GM12873 (cell line): ENCODE data around the gene ZIK1.

Source experiments
- CTCF ChIP-seq: IDR thresholded peaks from 2 replicates; pipeline ENCODE4 v1.5.1; 2012; ENCODE audit warnings: low read depth, mild to moderate bottlenecking, moderate library complexity, low read length, control low read depth; ENCODE audit not compliant: insufficient read depth; ENCODE audit errors: missing control alignments

The ZIK1 gene

GRCh38 chr19:57559404-57560025, 24.4 kb upstream of the ZIK1 start, which contains the start of gene ZNF550:
TSS of gene ZNF550 (minus strand) at chr19:57559863. CDS start at chr19:57559682, 181 bp downstream.
- no peak for TF ChIP-seq CTCF

- TF ChIP-seq CTCF: no peak
These were observed 23.9 kb upstream of the ZIK1 start for GRCh38 chr19:57560049-57560491.

GRCh38 chr19:57563547-57563946, 20.4 kb upstream of the ZIK1 start:
- TF ChIP-seq CTCF: no peak

GRCh38 chr19:57566396-57567265, 17.3 kb upstream of the ZIK1 start:
- TF ChIP-seq CTCF: no peak

GRCh38 chr19:57570707-57571106, 13.2 kb upstream of the ZIK1 start:
- TF ChIP-seq CTCF: no peak

- TF ChIP-seq CTCF: no peak
These were observed 11.5 kb upstream of the ZIK1 start for GRCh38 chr19:57572415-57572947.

DNA sequence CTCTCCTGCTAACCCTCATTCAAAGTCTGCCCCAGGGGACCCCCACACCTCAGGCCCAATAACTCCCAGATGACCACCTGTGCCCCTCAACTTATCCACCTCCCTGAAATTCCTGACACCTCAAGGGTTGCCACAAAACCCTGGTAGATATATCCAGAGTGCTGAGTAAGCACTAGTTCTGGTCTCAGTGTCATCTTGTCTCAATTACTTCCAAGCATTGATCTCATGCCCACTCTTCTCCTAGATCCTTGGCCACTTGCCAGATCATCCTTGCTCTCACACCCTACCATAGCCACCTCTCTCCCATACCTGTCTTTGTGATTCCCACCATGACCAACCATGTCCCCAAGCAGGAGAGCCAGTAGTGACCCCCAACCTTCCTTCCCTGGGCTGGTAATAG, 7.3 kb upstream of the ZIK1 start:
- no peak for TF ChIP-seq CTCF
